ENCODE measurements around the gene ITGB1. TPM values are rescaled to one million over a fixed set of nuclear protein-coding genes. Genes with fewer than 3 reads are reported as not detected.

Gene ITGB1
- total and polyA plus RNA-seq, 2 experiments from 2014 or later, result 317 to 439 TPM

GRCh38 chr10:32948451-32948850 lies 9.6 kb downstream of the ITGB1 start (continued):
- TF ChIP-seq CTCF (conservative IDR thresholded peaks at IDR 0.05; ENCODE audit: low read depth in 2 of 2) (no peak), ZNF114 (CRISPR knock-in tag; IDR thresholded peaks at IDR 0.05) (no peak), JUNB (IDR thresholded peaks at IDR 0.05; ENCODE audit: unreplicated experiment) (no peak), ETS1 (IDR thresholded peaks at IDR 0.05) (no peak), REST (IDR thresholded peaks at IDR 0.05; ENCODE audit: unreplicated experiment) (no peak), CREB1 (CRISPR knock-in tag; IDR thresholded peaks at IDR 0.05; ENCODE audit: low read depth) (no peak), POLR2AphosphoS5 (IDR thresholded peaks at IDR 0.05; ENCODE audit: low read depth) (no peak), ZNF331 (CRISPR knock-in tag; IDR thresholded peaks at IDR 0.05; ENCODE audit: low read depth) (no peak), EZH2phosphoT487 (IDR thresholded peaks at IDR 0.05; ENCODE audit: unreplicated experiment) (no peak), NANOG (IDR thresholded peaks at IDR 0.05; ENCODE audit: borderline replicate concordance) (no peak)

- Histone ChIP-seq H3K4me2 (no peak overlapping the region), H3K4me3 (no peak overlapping the region), H3K79me2 (replicated peaks; ENCODE audit: insufficient read depth) (peaks cover 100% of the 10 kb centered on the region), H3K9me2 (ENCODE audit: insufficient read depth) (no peaks in the 10 kb centered on the region), H4K20me1 (replicated peaks; ENCODE audit: insufficient read depth) (peaks cover 39% of the 10 kb centered on the region), H3F3A (replicated peaks; ENCODE audit: low read depth) (no peaks in the 10 kb centered on the region), H2AFZ (no peak overlapping the region), H3K36me3 (ENCODE audit: insufficient read depth) (no peaks in the 10 kb centered on the region), H3K27me3 (ENCODE audit: insufficient read depth) (no peaks in the 10 kb centered on the region), H3K27ac (ENCODE audit: low read depth) (no peak overlapping the region), H3K4me1 (ENCODE audit: insufficient read depth) (peaks cover 83% of the 10 kb centered on the region)
- DNase-seq (ENCODE audit: low spot score), result no peak
- Mint-ChIP-seq H3K27ac (no peak overlapping the region), H3K4me1 (peaks cover 77% of the 10 kb centered on the region), H3K36me3 (ENCODE audit: low read depth) (no peaks in the 10 kb centered on the region), H3K27me3 (ENCODE audit: insufficient read depth, low read depth, poor library complexity) (peaks cover 4% of the 10 kb centered on the region), H3K4me3 (no peak overlapping the region), H3K9me3 (no peaks in the 10 kb centered on the region)
- no peak for ATAC-seq
- TF ChIP-seq NANOG (IDR thresholded peaks at IDR 0.05; ENCODE audit: borderline replicate concordance), result no peak
- TF ChIP-seq EZH2phosphoT487 (IDR thresholded peaks at IDR 0.05; ENCODE audit: unreplicated experiment), result no peak
- no peak for TF ChIP-seq ZNF114 (CRISPR knock-in tag; IDR thresholded peaks at IDR 0.05)
- TF ChIP-seq JUNB (IDR thresholded peaks at IDR 0.05; ENCODE audit: unreplicated experiment), result no peak
- TF ChIP-seq ZNF462 (CRISPR knock-in tag; IDR thresholded peaks at IDR 0.05), result no peak
Observed at GRCh38 chr10:32947586-32947985, 10.4 kb downstream of the ITGB1 start.
